Stimulated activated naive B cell treated with anti-CD40 and anti-IgM and Interleukin-4, amounts not matched to agents 10 μg/mL and 1 μg/mL and 100 μg/mL, for 72 hours (primary cell): ENCODE results near the gene FAM120B.

Experiments used
- ATAC-seq, 2 donors: fragments of 150-1000 bp; cut with Tn5 transposase; replicated peaks; 2 replicates each; pipeline ENCODE4 v1.10.0; 2021; ENCODE audit warnings: moderate library complexity in 1 of 2
- DNase-seq: peaks from one replicate; pipeline ENCODE4 v3.0.0; 2021
- H3K27ac Mint-ChIP-seq: one replicate; pipeline ENCODE4 v1.8.0; 2022; ENCODE audit warnings: mild to moderate bottlenecking, mixed read lengths
- H3K27me3 Mint-ChIP-seq, 2 donors: one replicate each; pipeline ENCODE4 v1.8.0; 2022; ENCODE audit warnings: mixed read lengths in 2 of 2
- H3K36me3 Mint-ChIP-seq, 2 donors: one replicate each; pipeline ENCODE4 v1.8.0; 2022; ENCODE audit warnings: mixed read lengths in 2 of 2, mild to moderate bottlenecking in 1 of 2
- H3K4me1 Mint-ChIP-seq, 2 donors: one replicate each; pipeline ENCODE4 v1.8.0; 2022; ENCODE audit warnings: mixed read lengths in 2 of 2, mild to moderate bottlenecking in 1 of 2
- H3K4me3 Mint-ChIP-seq, 2 donors: one replicate each; pipeline ENCODE4 v1.8.0; 2022; ENCODE audit warnings: mild to moderate bottlenecking in 2 of 2, mixed read lengths in 2 of 2, moderate library complexity in 1 of 2
- H3K9me3 Mint-ChIP-seq, 2 donors: one replicate each; pipeline ENCODE4 v1.8.0; 2022; ENCODE audit warnings: mixed read lengths in 2 of 2, mild to moderate bottlenecking in 1 of 2

FAM120B gene

DNA sequence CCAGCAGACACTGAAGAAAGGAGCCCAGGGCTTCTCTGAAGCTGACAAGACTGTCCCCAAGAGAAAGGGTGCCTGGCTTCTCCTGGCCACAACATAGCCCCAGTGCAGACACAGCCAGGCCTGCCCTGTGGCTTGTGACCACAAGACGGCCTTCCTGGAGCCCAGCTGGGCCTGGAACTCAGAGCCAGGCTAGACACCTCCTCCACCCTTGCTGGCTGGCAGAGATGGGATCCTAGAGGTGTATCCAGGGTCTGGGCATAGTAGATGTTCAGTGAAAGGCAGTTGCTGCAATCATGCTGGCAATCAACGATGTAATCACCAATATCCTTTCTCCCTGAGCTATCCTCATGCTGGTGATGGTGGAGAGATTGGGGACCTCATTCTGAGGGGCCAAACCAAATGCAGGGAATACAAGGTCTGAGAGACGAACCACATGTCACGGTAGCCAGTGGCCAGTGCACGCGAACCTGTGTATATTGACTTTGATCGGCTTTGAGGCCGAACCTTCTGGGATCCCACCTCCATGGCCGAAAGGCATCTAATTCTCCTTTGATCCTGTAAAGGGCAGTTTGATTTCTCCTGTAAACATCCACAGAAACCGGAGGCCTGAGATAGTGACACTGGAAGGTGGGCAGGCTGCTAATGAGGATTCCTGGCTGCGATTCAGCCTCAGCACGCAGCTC lies 131.3 kb downstream of the FAM120B start:
- no peak for DNase-seq

DNA sequence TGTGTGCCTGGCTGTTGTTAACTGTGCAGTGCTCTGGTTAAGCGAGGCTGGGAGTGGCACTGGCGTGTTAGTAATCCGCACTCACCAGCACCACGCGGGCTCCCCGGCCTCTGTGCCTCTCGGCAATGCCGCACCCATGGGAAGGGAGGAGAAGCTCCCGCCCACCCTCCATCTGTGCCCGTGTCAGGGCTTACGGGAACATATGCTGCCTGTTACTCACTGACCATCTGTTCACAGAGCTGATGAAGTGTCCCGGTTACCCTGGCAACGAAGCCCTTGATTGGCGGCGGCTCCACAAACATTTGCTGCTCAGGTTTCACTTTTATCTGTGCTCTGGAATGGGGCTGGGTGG lies 131.8 kb downstream of the FAM120B start:
- Mint-ChIP-seq H3K36me3 (peaks cover 2 to 5% of the 10 kb centered on the region in 2 donors), H3K27me3 (peaks cover 4 to 10% of the 10 kb centered on the region in 2 donors), H3K9me3 (peaks cover 7 to 10% of the 10 kb centered on the region in 2 donors), H3K4me1 (peaks cover 0 to 6% of the 10 kb centered on the region in 2 donors), H3K27ac (no peak overlapping the region), H3K4me3 (peak overlapping the region; percentile 29 to 62)
- DNase-seq = peak; percentile 31
- ATAC-seq = peak; percentile 79 to 93

More for the DNA sequence above, 131.3 kb downstream of the FAM120B start:
- Mint-ChIP-seq H3K4me3 (peak overlapping the region in 1 of 2 donors; percentile 62), H3K9me3 (peaks cover 7 to 10% of the 10 kb centered on the region in 2 donors), H3K27me3 (peaks cover 4 to 10% of the 10 kb centered on the region in 2 donors), H3K36me3 (peaks cover 2 to 5% of the 10 kb centered on the region in 2 donors), H3K27ac (peak overlapping the region; percentile 31), H3K4me1 (peaks cover 0 to 6% of the 10 kb centered on the region in 2 donors)
- no peak for ATAC-seq

DNA sequence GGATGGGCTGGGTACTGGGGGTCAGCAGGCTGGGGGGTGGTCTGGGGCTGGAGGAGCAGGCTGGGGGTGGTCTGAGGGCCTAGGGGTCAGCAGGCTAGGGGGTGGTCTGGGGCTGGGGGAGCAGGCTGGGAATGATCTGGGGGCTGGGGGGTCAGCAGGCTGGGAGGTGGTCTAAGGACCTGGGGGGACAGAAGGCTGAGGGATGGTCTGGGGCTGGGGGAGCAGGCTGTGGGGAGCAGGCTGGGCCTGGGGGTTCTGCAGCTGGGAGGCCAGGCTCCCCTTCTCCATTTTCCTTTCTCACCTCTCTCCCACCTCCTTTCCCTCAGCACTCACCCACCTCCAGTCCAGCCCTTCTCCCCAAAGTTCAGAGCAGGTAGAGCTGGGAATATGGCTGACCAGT lies 132.3 kb downstream of the FAM120B start:
- Mint-ChIP-seq H3K9me3 (peaks cover 7 to 10% of the 10 kb centered on the region in 2 donors), H3K27me3 (peaks cover 4 to 10% of the 10 kb centered on the region in 2 donors), H3K27ac (no peak overlapping the region), H3K4me3 (peak overlapping the region in 1 of 2 donors; percentile 32), H3K4me1 (peaks cover 0 to 6% of the 10 kb centered on the region in 2 donors), H3K36me3 (peaks cover 2 to 5% of the 10 kb centered on the region in 2 donors)
- DNase-seq (no peak), ATAC-seq (no peak)

DNA sequence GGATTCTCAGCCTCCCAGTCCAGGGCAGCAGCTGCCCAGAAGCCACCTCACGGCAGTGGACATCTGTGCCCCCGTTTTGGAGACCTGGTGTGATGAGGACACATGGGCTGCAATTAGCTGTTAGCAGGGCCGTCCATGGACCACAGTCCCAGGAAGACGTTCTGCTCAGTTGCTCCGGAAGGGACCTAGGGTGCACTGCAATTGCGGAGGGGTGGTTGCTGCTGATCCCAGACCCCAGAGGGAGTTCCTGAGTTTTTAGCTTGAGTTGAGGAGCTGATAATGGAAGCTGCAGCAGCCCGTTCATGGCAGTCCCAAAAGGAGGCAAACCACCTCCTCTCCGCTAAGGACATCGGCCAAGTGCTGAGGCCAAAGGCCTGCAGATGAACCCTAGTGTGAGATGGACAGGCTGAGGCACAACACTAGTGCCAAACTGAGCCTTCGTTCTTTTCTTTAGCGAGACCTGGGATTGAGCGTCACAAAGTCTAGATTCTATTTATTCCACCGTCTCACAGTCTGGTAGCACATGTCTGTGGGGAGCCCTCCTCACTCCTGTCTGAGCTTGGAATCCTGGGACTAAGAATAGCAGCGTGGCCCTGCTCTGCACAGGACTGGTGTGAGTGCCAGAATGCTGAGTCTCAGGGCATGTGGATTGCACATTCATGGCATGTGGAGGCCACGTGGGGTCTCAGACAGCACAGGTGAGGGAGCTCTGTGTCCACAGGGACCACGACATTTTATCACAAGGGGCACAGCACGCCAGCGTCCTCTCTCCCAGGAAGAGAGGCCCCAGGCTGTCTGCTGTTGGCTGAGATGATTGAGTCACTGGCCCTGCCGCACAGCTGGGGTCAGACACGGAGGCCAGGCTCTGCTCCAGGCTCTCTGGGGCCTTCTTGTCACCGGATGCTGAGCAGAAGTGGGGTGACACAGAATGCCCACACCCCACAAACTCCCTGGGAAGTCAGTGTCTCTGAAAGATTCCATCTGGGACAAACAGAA lies 133.1 kb downstream of the FAM120B start:
- H3K9me3 Mint-ChIP-seq = peaks cover 7 to 10% of the 10 kb centered on the region in 2 donors
- ATAC-seq (no peak), DNase-seq (no peak)
- H3K4me1 Mint-ChIP-seq = peaks cover 0 to 6% of the 10 kb centered on the region in 2 donors
- peak overlapping the region in 1 of 2 donors; percentile 32 for H3K4me3 Mint-ChIP-seq
- peaks cover 2 to 5% of the 10 kb centered on the region in 2 donors for H3K36me3 Mint-ChIP-seq
- H3K27me3 Mint-ChIP-seq = peaks cover 4 to 10% of the 10 kb centered on the region in 2 donors
- no peak overlapping the region for H3K27ac Mint-ChIP-seq

DNA sequence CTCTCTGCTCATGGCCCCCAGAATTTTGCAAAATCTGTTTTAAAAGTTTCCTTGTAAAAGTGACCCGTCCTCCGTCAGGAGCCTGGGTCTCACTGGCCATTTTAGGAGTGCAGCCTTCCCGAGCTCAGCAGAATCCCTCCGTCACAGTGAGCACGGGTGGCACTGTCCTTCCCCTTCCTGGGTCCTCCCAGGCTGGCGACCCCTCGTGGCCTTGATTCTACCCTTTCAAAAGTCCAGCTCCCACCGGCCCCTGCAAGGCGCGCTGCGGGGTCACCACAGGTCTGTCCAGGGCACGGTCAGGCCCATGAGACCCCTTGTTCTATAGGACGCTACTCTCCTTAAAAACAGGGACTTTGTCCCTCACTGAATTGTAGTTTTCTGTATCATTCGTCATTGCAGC lies 133.9 kb downstream of the FAM120B start:
- Mint-ChIP-seq H3K4me1 (peaks cover 0 to 6% of the 10 kb centered on the region in 2 donors), H3K27ac (no peak overlapping the region), H3K36me3 (peaks cover 2 to 5% of the 10 kb centered on the region in 2 donors), H3K9me3 (peaks cover 7 to 10% of the 10 kb centered on the region in 2 donors), H3K4me3 (no peak overlapping the region), H3K27me3 (peaks cover 4 to 10% of the 10 kb centered on the region in 2 donors)
- ATAC-seq = no peak
- no peak for DNase-seq

DNA sequence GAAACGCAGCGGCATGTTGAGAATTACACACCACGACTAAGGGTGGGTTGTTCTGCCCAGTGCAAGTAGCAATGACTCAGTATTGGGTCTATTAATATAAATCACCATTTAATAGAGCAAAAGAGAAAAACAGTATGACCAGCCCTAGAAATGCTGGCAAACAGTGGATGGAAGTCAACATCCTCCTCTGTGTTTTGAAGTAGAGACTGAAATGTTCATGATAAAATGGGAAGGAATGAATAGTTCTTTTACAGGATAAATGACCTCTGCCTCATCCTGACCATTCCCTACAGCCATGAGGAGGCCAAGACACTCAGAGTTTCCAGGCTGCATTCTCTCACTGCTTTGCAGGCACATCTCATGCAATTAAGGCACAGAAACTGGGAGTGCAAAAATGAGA lies 134.8 kb downstream of the FAM120B start:
- Mint-ChIP-seq H3K9me3 (peaks cover 4 to 5% of the 10 kb centered on the region in 2 donors), H3K27ac (no peak overlapping the region), H3K4me1 (peaks cover 0 to 6% of the 10 kb centered on the region in 2 donors), H3K4me3 (no peak overlapping the region), H3K27me3 (peaks cover 4 to 10% of the 10 kb centered on the region in 2 donors), H3K36me3 (peaks cover under 1 to 3% of the 10 kb centered on the region in 2 donors)
- DNase-seq (no peak), ATAC-seq (no peak)

DNA sequence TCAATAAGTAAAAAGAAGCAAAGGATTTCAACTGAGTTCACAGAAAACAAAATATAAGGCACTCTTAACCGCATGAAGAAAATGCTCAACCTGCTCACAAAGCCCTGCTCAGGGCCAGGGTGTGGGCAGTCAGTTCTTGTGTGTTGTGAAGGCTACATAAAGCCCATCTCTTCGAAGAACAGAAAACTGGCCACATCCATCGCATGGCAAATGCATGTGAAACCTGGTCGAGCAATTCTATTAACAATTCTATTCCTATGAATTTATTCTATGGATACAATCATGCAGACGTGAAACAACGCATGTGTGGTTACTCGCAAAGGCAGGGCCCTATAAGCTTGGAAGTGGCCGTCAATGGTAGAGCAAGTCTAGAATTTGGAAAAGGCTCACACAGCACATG lies 136.0 kb downstream of the FAM120B start:
- ATAC-seq (no peak), DNase-seq (no peak)

DNA sequence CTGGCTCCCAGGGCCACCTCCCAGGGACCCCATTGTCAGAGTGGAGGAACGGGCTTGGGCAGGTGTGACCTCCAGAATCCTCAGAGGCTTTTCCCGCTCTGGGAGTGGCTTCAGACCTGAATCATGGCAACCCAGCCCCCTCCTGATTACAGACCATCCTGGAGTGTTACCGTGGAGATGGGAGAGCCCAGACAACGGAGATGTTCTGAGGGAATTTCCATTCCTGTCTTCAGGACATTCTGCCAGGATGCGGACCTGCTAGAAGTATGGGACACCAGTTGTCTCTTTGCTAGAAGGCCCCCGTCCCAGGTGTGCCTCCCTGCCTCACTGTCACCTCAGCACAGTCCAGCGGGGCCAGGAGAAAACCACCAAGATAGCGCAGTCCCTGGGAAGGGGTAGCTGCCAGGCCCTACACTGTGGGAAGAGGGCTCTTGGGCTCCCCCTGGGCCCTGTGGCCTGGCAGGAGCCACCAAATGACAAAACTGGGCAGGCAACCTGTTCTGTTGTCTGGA lies 136.6 kb downstream of the FAM120B start:
- ATAC-seq = no peak
- Mint-ChIP-seq H3K27ac (no peak overlapping the region), H3K4me3 (peak overlapping the region in 1 of 2 donors; percentile 7), H3K36me3 (no peaks in the 10 kb centered on the region), H3K27me3 (peaks cover 11 to 15% of the 10 kb centered on the region in 2 donors), H3K4me1 (peaks cover 0 to 2% of the 10 kb centered on the region in 2 donors), H3K9me3 (no peaks in the 10 kb centered on the region)
- no peak for DNase-seq

More for the DNA sequence above, 136.0 kb downstream of the FAM120B start:
- no peak overlapping the region for H3K4me3 Mint-ChIP-seq
- H3K27ac Mint-ChIP-seq = no peak overlapping the region
- no peaks in the 10 kb centered on the region for H3K36me3 Mint-ChIP-seq
- H3K4me1 Mint-ChIP-seq = peaks cover 0 to 6% of the 10 kb centered on the region in 2 donors
- H3K9me3 Mint-ChIP-seq = no peaks in the 10 kb centered on the region
- H3K27me3 Mint-ChIP-seq = peaks cover 11 to 15% of the 10 kb centered on the region in 2 donors

DNA sequence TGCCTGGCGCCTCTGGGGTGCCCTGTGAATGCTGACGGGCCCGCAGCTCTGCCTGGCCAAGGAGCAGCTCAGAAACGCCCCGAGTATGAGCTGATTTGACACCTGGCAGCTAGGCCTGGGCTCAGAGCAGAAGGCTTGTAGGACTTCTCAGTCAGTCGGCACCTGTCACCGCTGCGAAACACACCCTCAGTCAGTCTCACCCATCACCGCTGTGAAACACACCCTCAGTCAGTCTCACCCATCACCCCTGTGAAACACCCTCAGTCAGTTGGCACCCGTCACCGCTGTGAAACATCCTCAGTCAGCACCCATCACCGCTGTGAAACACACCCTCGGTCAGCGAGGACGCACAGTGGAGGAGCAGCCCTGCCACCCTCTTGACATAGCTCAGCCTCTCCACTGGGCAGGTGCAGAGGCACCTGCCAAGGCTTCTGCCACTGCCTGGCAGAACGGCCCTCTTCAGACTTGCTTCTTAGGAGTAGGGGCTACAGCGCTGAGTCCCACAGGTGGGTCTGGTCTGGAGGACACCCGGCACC lies 137.6 kb downstream of the FAM120B start:
- H3K4me1 Mint-ChIP-seq = no peaks in the 10 kb centered on the region
- H3K36me3 Mint-ChIP-seq = no peaks in the 10 kb centered on the region
- DNase-seq = no peak
- H3K27me3 Mint-ChIP-seq = peaks cover 8 to 12% of the 10 kb centered on the region in 2 donors
- ATAC-seq = no peak
- no peaks in the 10 kb centered on the region for H3K9me3 Mint-ChIP-seq
- H3K4me3 Mint-ChIP-seq = no peak overlapping the region
- H3K27ac Mint-ChIP-seq = no peak overlapping the region

DNA sequence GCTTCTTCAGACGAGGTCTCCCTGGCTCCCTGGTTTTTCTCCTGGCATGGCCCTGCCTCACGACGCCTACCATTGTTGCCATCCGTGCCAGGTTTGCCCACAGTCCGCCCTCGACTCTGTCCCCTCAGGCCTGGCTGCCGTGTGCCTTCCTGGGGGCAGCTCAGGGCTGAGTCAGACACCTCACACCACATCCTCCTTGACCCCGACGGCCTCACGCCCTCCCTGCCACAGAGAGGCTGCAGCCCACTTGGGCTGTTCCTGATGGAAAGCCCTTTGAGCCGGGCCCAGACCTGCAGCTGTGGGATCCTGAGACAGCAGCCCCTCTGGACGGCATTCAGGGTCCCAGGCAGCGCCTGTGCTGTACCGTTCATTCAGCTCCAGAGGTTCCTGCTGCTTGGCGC lies 138.3 kb downstream of the FAM120B start:
- no peaks in the 10 kb centered on the region for H3K36me3 Mint-ChIP-seq
- no peak overlapping the region for H3K27ac Mint-ChIP-seq
- H3K4me1 Mint-ChIP-seq = no peaks in the 10 kb centered on the region

DNA sequence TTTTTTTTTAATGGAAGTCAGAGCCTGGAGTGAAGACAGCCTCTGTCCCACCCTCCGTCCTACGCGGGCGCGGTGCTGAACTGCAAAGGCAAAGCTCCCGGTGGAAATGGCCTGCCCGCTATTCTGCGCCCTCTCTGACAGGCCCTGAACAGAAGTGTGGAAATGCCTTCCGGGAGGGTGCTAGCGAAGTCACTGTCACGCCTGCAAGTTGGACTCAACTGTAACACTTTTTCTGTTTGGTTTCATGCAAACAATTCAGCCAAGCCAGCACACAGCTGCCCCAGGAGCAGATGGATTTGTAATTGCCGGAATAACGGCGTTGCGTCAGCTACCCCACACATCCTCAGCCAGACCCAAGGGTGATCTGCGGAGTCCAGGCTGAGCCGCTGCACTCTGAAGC lies 138.9 kb downstream of the FAM120B start:
- DNase-seq (no peak), ATAC-seq (no peak)
- H3K4me1 Mint-ChIP-seq = no peaks in the 10 kb centered on the region
- H3K27ac Mint-ChIP-seq = no peak overlapping the region
- H3K27me3 Mint-ChIP-seq = peaks cover 6% of the 10 kb centered on the region in 2 donors
- H3K9me3 Mint-ChIP-seq = no peaks in the 10 kb centered on the region
- H3K4me3 Mint-ChIP-seq = no peak overlapping the region
- H3K36me3 Mint-ChIP-seq = no peaks in the 10 kb centered on the region

More for the DNA sequence above, 138.3 kb downstream of the FAM120B start:
- ATAC-seq (no peak), DNase-seq (no peak)
- H3K4me3 Mint-ChIP-seq = no peak overlapping the region
- peaks cover 6 to 8% of the 10 kb centered on the region in 2 donors for H3K27me3 Mint-ChIP-seq
- H3K9me3 Mint-ChIP-seq = no peaks in the 10 kb centered on the region

DNA sequence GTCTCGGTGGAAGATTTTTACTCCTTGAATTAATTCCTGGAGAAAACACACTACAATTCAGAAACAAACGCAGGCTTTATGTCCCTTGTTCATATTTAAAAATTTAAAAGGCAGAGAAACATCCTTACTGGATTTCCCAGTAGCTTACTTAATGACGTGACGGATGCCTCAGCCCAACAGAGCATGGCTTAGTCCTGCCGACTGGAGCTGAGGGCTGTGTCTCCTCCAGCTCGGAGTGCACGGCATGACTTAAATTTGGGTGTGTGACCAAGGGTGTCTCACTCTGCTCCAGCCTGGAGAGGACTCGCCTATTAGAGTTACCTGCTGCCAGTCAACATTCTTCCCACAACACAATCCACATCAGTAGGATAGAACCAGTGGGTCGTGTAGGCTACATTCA lies 139.4 kb downstream of the FAM120B start:
- no peak overlapping the region for H3K27ac Mint-ChIP-seq
- no peaks in the 10 kb centered on the region for H3K9me3 Mint-ChIP-seq
- no peak for ATAC-seq
- H3K4me1 Mint-ChIP-seq = no peaks in the 10 kb centered on the region
- H3K4me3 Mint-ChIP-seq = no peak overlapping the region
- H3K36me3 Mint-ChIP-seq = no peaks in the 10 kb centered on the region
- no peak for DNase-seq
- H3K27me3 Mint-ChIP-seq = peaks cover 5 to 6% of the 10 kb centered on the region in 2 donors

DNA sequence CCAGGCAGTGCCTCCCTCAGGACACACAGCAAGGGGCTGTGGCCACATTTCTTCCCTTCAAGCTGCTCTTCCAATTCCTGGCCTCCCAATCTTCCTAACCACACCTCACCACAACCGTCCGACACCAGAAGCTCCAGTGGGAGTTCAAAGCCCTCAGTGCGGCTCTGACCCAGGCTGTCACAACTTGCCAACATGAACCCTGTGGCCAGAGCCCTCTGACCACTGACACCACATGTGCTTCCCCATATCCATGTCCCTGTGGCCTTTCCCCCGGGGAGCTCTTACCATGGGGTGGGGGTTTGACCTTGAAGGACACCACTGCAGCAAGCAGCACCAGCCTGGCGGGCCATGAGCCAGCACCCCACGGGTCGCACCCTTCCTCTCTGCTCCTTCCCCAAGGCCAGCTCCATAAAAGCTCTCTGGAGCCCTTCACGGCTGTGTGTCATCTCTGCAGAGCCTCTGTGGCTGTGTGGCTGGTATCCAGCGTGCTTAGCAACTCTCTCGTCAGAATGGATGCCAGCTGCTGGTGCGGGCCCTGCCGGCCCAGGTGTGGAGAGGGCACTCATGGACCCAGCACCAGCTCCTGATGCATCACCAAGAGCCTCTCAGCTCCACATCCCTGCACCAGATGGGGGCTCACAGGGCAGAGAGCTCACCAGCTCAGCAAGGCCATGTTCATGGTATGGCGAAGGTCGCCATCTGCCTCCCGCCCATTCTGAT lies 140.4 kb downstream of the FAM120B start:
- no peak for DNase-seq

More for the DNA sequence above, 140.4 kb downstream of the FAM120B start:
- no peak for ATAC-seq
- no peak overlapping the region for H3K4me3 Mint-ChIP-seq
- no peaks in the 10 kb centered on the region for H3K36me3 Mint-ChIP-seq
- H3K4me1 Mint-ChIP-seq = no peaks in the 10 kb centered on the region
- peaks cover 5 to 6% of the 10 kb centered on the region in 2 donors for H3K27me3 Mint-ChIP-seq
- no peak overlapping the region for H3K27ac Mint-ChIP-seq
- no peaks in the 10 kb centered on the region for H3K9me3 Mint-ChIP-seq
